Measurements from ENCODE around the gene AQP12B.
"Not testable (repeated sequence)": the region's sequence is repeated elsewhere in the genome, so short reads cannot be mapped to it uniquely, and the experiment has no call there.

Gene AQP12B

DNA sequence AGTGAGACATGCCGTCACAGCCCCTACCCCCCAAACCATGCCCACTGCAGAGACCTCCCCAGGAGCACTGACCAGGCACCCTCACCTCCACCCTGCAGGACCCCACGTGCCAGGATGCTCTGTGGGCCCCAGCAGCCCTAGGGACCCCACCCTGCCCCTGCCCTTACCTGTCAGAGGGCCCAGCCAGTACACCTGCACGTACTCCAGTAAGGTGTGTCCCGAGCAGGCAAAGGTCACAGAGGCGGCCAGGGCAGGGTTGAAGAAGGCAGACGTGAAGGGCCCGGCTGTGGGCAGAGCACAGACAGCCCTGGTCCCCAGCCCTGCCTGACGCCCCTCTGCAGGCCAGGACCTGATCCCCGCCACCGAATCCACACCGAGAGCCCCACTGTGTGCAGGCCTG lies 2.5 kb downstream of the AQP12B start:
- not testable (repeated sequence) for DNase-seq

DNA sequence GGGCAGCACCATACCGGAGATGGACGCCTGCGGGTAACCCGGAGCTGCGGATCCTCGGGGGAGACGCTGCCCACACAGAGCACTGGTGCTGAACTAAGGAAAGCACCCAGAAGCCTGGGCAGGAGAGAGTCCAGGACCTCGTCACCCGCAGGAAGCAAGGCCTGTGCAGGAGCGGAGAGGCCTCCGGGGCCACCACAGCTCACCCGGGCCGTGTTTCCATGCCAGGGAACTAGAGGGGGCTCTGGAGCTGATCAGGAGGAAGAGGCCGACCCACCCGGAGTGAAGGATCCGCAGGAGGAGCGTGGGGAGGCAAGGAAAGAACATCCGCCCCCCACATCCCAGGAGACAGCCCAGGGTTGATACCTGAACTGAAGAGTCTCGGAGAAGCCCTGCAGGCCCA lies 3.8 kb downstream of the AQP12B start:
- not testable (repeated sequence) for DNase-seq

DNA sequence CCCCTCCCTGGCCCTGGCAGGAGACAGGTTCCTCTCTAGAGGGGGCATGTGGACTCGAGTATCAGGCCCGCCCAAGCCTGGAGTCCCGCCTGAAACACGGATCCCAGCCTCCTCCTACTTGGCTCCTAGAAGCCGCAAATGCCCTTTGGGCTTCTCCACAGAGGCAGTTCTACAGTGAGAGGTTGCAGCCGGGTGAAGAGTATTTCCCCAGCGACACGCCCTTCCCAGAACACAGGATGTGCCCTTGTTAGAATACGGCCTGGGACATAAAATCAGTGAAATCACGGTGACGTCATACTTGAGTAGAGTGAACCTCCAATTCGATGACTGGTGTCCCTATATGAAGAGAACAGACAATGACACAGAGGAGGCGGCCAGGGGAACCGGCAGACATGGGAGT lies 4.6 kb downstream of the AQP12B start:
- not testable (repeated sequence) for DNase-seq

DNA sequence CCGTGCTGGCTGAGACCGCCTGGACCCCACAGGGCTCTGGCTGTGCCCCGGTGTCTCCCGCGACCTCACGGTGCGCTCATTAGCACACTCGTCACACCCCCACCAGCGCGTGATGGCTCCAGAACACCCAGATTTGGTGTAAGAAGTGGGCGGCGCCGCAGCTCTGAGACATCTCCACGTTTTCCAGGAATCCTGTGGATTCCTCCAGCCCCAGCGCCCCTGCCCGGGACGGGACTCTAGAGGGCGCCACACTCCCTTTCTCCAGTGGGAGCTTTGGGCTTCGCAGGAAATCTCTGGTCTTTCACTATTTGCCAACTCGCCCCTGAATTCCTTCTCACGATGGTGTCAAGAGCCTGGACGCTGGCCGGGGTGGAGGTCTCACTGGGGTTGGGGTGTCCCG lies 7.3 kb downstream of the AQP12B start:
- DNase-seq, result not testable (repeated sequence)

DNA sequence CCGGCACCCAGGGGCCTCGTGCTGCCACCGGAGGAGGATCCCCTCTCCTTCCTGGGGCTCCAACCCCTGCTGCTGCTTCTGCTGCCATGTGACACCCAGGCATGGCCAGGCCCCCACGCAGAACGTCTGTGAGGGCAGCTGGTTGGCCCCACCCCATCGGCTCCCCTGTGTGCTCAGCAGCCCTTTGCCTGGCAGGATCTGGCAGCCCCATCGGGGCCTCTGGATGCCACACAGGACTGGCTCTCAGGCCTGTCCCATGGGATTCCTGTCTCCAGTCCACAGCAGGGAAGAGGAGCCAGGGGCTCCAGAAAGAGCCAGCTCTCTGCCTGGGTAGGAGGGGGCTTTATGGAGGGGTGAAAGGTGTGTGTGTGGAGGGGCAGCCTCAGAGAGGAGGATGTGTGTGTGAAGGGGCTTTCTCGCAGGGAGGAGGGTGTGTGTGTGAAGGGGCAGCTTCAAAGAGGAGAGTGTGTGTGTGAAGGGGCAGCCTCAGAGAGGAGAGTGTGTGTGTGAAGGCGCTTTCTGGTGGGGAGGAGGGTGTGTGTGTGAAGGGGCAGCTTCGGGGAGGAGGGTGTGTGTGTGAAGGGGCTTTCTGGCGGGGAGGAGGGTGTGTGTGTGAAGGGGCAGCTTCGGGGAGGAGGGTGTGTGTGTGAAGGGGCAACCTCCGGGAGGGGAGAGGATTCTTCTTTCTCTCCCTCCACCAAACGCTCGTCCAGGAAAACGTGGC lies 8.1 kb downstream of the AQP12B start:
- DNase-seq, result not testable (repeated sequence)

DNA sequence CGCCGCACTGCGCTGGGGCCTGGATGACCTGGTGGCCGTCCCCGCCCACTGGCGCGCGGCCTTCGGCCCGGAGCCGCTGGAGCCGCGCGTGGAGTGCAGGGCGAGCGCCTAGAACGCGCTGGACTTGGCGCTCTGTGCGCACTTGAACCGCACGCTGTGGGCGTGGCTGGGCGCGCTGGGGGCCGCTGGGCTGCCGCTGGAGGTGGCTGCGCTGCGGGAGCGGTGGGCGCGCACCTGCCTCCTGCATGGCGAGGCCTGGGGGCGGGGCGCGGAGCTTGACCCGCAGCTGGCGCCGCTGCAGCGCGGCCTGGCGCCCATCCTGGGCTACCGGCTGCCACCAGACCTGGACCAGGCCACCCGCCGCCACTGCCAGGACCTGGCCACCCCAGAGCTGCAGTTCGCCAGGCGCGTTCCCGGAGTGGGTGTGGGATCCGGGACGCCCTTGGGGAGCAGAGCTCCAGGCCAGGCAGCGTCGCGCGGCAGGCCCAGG lies 9.9 kb downstream of the AQP12B start:
- DNase-seq, result no peak

DNA sequence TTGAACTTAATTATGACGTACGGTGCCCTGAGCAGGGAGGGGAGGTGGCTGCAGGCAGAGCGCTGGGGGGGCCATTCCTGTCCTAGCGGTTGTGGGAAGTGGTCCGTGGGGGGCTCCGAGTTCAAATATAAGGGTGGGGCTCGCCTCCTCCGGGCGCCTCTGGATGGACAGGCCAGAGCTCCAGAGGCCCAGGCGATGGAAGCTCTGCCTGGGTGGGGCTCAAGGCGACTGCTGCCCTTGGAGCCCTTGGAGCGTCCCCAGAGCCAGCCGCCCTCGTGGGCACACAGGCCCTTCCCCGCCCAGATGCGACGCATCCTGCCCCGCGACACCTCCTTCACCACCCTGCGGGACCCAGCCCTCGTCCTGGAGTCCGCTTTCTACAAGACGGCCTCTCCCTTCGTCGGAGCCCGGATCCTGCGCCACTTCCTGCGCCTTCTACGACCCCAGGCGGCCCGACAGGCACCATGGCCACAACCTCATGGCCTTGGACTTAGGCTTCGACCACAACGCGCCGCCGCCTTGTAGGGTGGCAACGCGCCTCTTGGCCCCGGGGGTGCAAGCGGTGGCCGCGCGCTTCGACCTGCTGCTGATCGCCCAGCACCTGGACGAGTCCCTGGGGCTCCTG lies 10.5 kb downstream of the AQP12B start:
- DNase-seq, result no peak

DNA sequence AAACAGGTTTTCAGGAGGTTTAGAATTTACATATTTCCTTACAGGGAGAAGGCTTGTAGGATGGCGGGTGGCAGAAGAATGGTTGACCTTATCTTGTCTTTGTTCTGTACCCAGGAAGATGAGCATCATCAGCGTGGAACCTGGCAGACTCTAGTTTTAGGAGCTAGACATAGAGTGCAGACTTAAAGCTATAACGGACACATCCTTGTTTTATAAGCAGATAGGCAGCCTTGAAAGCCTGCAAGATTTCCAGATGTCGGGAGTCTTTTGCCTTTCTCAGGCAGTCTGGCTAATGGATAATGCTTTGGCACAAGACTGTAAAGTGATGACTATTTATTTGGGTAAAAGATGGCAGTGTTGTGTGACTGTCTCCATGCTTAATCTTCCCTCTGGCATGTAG lies 11.7 kb downstream of the AQP12B start:
- no peak for DNase-seq

DNA sequence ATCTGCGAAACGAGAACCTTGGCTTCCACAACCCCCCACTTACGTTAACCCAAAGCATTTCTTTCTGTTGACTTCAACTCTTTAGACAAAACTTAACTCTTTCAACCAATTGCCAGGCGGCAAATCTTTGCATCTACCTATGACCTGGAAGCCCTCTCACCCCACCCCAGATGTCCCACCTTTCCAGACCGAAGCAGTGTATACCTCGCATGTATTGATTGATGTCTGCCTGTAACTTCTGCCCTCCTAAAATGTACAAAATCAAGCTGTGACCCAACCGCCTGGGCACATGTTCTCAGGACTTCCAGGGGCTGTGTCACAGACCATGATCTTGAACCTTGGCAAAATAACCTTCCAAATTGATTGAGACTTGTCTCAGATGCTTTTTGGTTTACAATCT lies 12.3 kb downstream of the AQP12B start:
- DNase-seq, result no peak

DNA sequence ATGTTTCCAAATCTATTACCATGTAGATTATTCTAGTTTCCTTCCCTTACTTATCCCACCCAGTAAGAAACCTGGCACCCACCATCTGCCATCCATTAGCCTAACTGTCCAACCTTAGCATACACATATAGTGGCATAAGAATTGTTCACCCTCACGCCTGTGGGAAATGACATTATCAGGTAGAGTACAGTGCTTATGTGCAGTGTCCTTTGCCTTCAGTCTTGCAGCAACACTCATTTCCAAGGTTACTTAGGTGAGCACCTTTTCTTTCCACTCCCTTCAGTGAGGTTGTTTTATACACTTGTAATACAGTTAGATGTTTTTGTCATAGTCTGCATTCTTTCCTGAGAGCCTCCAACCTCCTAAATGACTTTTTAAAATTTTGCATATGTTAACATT lies 18.1 kb downstream of the AQP12B start:
- no peak for DNase-seq

DNA sequence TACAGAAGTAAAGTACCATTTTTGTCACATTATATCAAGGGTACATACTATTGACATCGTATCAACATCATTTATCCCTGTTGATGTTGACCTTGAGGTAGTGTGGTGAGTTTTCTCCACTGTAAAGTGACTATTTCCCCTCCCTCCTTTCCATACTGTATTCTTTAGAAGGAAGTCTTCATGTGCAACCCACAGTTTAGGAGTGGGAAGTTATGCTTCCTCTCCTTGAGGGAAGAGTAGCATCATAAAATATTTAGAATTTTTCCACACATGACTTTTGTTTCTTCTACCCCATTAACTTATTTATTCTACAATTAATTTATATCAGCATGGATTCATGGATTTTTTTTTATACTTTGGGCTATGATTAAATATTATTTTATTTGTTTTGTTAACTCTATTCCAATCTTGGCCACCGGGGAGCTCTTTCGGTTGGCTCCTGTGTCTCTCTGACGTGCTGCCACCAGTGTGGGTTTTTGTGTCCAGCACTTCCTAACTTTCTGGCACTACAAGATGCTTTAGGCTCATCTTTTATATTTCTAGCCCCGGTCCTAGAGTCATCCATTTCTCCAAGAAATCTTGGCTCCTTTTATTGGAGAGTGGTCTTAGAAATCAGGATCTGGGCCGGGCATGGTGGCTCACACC lies 19.0 kb downstream of the AQP12B start:
- no peak for DNase-seq

DNA sequence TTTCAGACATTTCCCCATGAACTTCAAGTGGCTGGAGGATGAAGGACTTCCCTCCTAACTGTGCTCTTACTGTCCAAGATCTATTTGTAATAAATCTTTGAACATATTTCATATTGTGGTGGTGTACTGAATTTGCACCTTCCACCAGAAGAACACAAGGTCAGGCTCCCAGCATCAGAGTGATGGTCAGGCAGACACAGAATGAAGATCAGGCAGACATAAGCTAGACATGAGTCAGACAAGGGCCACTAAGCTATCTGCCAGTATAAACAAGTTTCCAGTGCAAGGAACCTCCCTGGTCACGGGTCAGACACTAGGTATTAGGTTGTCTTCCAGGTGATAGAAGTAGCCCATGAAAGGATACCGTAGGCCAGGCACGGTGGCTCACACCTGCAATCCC lies 20.0 kb downstream of the AQP12B start:
- DNase-seq, result no peak

DNA sequence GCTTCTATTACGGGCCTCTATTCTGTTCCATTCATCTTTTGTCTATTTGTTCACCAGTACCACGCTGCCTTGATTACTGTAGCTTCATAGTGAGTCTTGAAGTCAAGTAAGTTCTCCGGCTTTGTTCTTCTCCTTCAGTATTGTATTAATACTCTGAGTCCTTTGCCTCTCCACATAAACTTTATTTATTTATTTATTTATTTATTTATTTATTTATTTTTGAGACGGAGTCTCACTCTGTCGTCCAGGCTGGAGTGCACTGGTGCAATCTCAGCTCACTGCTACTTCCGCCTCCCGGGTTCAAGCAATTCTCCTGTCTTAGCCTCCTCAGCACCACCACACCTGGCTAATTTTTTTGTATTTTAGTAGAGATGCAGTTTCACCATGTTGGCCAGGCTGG lies 22.8 kb downstream of the AQP12B start:
- DNase-seq, result not testable (repeated sequence)

DNA sequence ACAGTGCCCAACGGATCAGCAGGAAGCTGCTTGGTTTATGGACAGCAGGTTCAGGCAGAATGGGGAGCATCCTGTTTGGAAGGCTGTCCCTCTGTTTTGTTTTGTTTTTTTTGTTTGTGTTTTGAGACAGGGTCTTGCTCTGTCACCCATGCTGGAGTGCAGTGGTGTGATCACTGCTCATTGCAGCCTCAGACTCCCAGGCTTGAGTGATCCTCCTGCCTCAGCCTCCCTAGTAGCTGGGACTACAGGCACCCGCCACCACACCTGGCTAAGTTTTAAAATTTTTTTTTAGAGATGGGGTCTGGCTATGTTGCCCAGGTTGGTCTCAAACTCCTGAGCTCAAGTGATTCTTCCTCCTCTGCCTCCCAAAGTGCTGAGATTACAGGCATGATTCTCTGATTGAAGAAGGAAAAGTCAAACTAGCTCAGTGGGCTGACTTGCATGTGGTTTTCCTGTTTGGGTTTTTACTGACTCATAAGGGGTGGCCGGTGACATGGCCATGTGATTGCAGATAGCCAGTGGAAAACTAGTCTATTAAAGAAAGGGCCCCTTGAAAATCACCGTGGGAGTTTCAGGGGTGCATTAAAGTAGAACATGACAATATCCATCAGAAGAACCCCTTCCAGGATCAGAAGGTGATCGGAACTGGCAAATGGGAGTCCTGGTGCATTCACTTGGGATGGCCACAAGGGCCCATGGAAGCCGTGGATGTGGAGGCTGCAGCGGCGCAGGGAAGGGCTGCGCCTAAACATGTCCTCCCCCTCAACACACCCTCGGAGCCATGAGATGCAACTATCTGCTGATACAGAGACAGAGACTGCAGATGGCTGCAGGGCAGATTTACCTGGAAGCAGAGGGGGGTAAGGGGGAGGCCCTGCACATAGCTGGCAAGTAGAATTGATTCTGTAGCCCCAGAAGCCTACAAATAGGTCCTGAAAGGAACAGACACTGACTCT lies 26.5 kb downstream of the AQP12B start:
- peak; percentile 18 for DNase-seq

DNA sequence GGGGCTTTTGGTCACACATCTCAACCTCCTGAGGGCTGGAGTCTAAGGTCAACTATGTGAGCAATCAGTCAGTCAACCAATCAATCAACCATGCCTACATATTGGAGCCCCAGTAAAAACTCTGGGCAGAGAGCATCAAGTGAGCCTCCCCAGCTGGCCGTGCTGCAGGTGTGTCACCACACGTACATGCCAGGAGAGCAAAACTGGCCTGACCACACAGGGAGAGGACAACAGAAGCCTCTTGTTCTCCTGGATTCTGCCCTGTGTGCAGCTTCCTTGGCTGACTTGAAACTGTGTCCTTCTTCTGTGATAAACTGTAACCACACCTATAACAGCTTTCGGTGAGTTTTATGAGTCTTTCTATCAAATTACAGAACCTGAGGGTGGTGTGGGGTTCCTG lies 31.5 kb downstream of the AQP12B start:
- no peak for DNase-seq

DNA sequence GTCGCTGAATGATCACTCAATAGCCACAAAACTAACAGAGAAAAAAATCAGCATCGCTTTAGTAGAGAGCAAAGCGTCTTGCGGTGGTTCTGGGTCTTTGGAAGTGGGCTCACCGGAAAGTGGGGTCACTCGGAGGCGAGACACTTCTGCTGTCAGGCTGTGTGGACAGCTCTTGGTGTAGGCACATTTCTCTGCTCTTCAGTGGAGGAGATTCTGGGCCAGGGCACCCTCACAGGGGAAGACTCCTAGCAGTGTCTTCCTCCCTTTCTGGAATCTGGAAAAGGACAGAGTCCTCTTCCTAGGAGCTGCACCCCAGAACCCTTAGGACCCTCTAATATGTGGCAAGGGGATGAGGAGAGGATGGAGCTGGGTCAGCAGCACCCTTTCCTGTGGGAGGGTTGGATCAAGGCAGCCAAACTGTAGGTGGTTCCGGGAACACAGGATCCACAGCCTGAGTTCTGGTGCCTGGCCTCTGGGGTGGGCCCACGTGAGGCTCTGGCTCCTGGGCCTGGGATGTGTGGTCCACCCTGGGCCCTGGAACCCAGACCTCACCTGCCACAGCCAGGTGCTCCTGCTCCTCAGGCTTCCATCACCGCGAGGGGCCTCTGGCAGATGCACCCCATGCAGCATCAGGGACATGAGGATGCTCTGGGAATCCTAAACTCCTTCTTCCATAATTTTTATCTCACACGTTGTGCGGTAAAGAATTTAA lies 32.3 kb downstream of the AQP12B start:
- DNase-seq, result no peak

DNA sequence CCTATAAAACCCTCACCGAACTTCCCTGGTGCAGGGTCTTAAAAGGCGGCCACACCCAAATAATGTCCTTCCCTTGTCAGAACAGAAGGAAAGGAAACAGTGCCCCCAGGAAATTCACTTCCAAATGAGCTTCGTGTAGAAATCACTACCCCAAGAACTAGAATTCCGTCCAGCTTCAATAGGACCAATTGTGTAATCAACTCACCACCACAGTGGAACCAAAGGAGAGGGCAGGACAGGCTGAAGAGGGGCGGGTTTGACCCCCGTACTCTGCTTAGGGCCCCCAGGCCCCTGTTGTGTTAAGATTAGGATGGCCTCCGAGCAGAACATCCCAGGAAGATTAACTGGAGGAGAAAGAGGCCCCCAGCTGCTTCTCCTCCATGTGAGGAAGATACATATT lies 33.4 kb downstream of the AQP12B start:
- no peak for DNase-seq

DNA sequence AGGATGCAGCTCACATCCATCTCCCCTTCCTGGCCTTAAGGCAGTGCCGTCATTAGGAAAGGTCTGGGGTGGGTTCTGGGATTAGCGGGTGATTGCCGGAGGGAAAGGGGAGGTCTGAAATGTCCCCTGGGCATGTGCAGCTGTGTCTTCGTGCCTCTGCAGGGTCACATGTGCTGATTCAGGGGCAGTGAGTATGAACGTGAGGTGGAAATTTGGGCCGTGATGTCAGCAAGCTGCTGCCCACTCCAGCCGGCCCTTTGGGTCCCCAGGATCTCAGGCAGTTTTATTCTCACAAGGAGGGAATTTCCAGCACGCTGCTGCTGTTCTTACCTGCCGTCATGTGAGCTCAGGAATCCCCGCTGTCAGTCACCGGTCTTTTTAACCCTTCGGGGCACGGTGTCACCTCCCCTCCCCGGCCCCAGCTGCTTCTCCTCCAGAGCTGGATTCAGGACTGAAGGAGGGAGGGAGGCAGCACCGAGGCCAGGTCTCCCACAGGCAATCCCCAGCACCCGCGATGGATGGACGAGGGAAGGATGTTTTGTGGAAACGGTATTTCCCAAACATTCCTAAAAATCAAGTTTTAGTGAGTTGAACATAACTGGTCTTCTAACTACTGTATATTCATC lies 33.9 kb downstream of the AQP12B start:
- DNase-seq, result no peak

DNA sequence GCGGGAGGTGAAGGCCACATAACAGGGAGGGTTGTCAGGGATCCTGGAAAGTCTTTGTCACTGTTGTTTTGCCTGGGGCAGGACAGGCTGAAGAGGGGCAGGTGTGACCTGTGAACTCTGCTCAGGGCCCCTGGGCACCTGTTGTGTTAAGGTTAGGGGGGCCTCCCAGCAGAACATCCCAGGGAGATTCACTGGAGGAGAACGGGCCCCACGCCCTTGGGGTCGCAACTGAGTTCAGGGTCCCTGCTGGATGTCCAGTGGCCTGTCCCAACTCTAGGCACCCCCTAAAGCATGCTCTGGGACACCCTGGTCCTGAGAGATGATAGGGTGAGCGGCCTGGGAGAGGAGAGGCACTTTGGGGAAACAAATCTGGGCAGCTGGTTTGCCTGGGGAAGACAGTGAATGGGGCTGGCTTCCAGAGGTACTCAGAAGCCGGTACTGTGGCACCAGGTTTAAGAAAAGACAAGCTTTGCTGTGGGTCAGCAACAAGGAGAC lies 34.5 kb downstream of the AQP12B start:
- no peak for DNase-seq

DNA sequence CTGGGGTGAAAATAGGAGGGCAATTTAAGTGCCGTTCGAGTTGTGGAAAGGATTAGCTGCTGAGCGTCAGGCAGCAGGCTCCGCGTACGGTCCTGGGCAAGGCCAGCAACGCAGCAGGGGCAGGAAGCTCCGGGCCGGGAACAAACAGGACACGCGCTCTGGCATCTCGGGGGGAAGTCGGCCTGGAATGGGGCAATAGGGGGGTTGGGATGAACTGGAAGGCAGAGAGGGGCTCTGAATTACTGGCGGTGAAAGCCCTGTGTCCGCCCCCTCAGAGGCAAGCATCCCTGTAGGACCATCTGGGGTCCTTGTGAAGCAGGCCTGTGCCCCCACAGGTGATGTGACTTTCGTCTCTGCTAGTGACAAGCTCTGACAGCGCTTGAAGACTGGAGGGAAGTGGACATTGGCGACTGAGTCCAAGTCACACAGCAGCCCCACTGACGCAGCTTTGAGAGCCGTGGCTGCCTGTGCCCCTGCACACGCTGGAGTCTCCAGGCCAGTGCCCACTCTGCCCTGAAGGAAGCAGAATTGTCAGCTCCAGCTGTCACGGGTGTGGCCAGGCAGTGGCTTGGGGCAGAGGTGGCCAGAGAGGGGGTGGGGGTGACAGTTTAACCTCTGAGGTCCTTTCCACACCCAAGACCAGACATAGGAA lies 35.1 kb downstream of the AQP12B start:
- DNase-seq, result no peak

DNA sequence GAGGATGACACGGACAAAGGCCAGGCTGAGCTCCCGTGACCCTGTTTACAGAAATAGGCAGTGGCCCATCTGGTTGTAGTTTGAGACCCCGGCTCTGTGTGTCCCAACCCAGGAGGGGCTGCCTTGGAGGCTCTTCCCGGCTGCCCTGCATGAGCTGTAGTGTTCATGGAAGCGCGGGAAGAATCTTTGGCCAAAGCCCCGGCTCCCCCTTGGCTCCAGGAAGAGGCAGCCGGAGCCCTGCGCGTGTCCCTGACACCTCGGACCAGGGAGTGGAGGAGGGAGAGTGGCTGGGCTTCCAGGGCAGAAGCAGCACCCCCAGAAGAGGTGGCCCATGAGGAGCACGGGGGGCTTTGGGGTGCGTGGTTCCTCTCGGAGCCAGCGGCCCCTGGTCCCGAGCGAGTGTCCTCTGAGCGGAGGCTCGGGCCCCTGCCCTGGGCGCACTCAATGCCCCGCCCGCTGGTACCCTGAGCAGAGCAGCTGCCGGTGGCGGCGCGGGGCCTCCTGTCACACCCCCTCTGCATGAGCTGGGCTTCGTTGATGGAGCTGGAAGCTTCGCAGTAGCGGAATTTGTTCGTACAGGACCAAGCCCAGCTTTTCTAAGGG lies 35.7 kb downstream of the AQP12B start:
- no peak for DNase-seq
